ENCODE data around the gene EVC.
A peak's percentile ranks its signal among the peaks of the same experiment; 100 is the strongest.
"Not testable (repeated sequence)": the region's sequence is repeated elsewhere in the genome, so short reads cannot be mapped to it uniquely, and the experiment has no call there.

The EVC gene

GRCh38 chr4:5852523-5853202 is 141.7 kb downstream of the EVC start:
- no peaks in the 10 kb centered on the region for H3K4me1 Mint-ChIP-seq
- no peaks in the 10 kb centered on the region for H3K9me3 Mint-ChIP-seq
- no peak overlapping the region for H3K27ac Mint-ChIP-seq
- H3K27me3 Mint-ChIP-seq, result peaks cover 14% of the 10 kb centered on the region
- DNase-seq (no peak), ATAC-seq (no peak)
- no peak overlapping the region for H3K4me3 Mint-ChIP-seq
- H3K36me3 Mint-ChIP-seq (ENCODE audit: low read depth), result no peaks in the 10 kb centered on the region

DNA sequence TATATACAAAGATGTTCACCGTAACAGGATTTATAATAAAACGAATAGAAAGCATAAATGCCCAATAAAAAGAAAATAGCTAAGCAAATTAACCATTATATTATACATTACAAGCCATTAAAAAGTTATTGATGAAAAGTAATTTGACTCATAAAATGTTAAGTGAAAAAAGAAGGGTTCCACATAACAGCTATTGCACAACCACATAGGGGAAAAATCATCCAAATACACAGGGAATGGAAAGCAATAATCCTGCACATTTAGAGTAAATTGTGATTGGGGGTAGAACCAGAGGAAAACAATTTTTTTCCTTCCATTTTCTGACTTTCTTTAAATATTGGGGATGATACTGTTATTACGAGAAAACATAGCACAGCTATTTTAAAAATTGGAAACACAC is 143.9 kb downstream of the EVC start:
- DNase-seq, result no peak
- no peaks in the 10 kb centered on the region for H3K36me3 Mint-ChIP-seq (ENCODE audit: low read depth)
- no peaks in the 10 kb centered on the region for H3K9me3 Mint-ChIP-seq
- no peak overlapping the region for H3K4me3 Mint-ChIP-seq
- no peak overlapping the region for H3K27ac Mint-ChIP-seq
- H3K4me1 Mint-ChIP-seq, result no peaks in the 10 kb centered on the region
- no peak for ATAC-seq
- H3K27me3 Mint-ChIP-seq, result peaks cover 9% of the 10 kb centered on the region

DNA sequence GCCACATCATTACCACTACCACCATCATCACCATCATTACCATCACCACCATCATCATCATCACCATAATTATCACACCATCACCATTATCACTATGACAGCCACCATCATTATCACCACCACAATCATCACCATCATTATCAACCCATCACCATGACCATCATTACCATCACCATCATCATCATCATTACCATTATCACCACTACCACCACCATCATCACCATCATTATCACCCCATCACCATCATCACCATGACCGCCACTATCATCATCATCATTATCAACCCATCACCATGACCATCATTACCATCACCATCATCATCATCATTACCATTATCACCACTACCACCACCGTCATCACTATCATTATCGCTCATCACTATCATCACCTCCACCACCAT is 145.4 kb downstream of the EVC start:
- not testable (repeated sequence) for H3K4me3 Mint-ChIP-seq; H3K27me3 Mint-ChIP-seq; ATAC-seq; H3K4me1 Mint-ChIP-seq; H3K9me3 Mint-ChIP-seq; H3K27ac Mint-ChIP-seq; DNase-seq; H3K36me3 Mint-ChIP-seq (ENCODE audit: low read depth)

DNA sequence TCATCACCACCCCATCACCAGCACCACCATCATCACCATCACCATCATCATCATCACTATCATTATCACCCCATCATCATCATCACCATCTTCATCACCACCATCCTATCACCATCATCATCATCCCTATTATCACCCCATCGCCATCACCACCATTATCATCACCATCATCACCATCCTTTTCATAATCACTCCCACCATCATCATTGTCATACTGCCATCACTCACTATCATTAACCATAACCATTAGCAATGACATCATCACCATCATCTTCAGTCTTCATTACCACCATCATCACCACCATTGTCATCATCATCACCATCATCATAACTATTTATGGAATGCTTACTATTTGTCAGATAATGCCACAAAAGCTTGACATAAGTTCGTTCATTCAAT is 146.2 kb downstream of the EVC start:
- ATAC-seq (no peak), DNase-seq (no peak)
- Mint-ChIP-seq H3K9me3 (no peaks in the 10 kb centered on the region), H3K27me3 (peaks cover 4% of the 10 kb centered on the region), H3K4me3 (no peak overlapping the region), H3K36me3 (ENCODE audit: low read depth) (no peaks in the 10 kb centered on the region), H3K27ac (no peak overlapping the region), H3K4me1 (no peaks in the 10 kb centered on the region)

DNA sequence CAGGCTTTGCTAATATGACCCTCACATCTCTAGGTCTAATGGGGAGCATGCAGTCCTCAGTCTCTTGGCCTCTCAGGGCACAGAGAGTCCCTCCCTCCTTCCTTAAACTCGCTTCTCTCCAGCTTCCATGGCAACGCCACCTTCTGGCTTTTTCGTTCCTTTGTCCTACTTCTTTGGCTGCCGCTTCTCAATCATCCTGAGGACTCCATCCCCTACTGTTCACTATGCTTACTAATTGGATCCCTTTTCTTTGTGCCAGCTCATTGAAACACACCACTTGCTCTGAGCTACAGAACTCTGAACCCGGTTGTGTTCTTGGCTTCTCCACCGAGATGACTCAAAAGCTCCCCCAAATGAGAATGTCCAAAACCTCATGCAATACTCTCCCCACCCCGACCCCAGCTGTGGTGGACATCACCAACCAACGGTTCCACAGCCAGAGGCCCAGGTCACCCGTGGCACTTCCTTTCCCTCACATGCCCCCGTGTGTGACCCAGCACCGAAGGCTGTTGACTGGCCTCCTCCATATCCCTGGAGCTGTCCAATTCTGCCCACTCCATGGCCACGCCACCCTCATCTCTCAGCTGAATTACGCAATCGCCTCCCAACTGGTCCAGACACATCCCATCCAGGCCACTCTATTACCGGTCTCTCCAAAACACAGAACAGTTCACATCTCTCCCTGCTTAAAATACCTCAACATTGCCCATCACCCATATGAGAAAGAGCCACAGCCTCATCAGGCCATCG is 147.2 kb downstream of the EVC start:
- DNase-seq (no peak), ATAC-seq (no peak)
- Mint-ChIP-seq H3K27me3 (peaks cover 3% of the 10 kb centered on the region), H3K27ac (no peak overlapping the region), H3K4me3 (no peak overlapping the region), H3K4me1 (no peaks in the 10 kb centered on the region), H3K9me3 (no peaks in the 10 kb centered on the region), H3K36me3 (ENCODE audit: low read depth) (no peaks in the 10 kb centered on the region)

- H3K27me3 Mint-ChIP-seq, result peaks cover 14% of the 10 kb centered on the region
- H3K27ac Mint-ChIP-seq, result no peak overlapping the region
- no peaks in the 10 kb centered on the region for H3K36me3 Mint-ChIP-seq (ENCODE audit: low read depth)
- H3K9me3 Mint-ChIP-seq, result no peaks in the 10 kb centered on the region
- peak; percentile 82 for ATAC-seq
- H3K4me1 Mint-ChIP-seq, result peaks cover 23% of the 10 kb centered on the region
- DNase-seq, result peak; percentile 63
- H3K4me3 Mint-ChIP-seq, result no peak overlapping the region
These were observed 152.6 kb downstream of the EVC start for GRCh38 chr4:5863461-5864113.
